Body of pancreas (tissue), 4 donors: Measurements from ENCODE around the gene CDH12.

Source experiments
- POLR2A ChIP-seq, 3 donors: fragments of 450-650 bp; IDR thresholded peaks; one replicate each; pipeline ENCODE4 v1.6.1; 2016; ENCODE audit warnings: antibody characterized with exemption in 3 of 3, mild to moderate bottlenecking in 2 of 3
- TF ChIP-seq, protein P1 (sequence below), 7 experiments: fragments of 450-650 bp in 4 of 7; fragments of 200-600 bp in 3 of 7; sonication (generic) in 3 of 7; IDR thresholded peaks; one replicate each; pipeline ENCODE4 v1.5.1; 2016 to 2019; ENCODE audit warnings: antibody characterized with exemption in 7 of 7

- TF ChIP-seq, protein P1, sequence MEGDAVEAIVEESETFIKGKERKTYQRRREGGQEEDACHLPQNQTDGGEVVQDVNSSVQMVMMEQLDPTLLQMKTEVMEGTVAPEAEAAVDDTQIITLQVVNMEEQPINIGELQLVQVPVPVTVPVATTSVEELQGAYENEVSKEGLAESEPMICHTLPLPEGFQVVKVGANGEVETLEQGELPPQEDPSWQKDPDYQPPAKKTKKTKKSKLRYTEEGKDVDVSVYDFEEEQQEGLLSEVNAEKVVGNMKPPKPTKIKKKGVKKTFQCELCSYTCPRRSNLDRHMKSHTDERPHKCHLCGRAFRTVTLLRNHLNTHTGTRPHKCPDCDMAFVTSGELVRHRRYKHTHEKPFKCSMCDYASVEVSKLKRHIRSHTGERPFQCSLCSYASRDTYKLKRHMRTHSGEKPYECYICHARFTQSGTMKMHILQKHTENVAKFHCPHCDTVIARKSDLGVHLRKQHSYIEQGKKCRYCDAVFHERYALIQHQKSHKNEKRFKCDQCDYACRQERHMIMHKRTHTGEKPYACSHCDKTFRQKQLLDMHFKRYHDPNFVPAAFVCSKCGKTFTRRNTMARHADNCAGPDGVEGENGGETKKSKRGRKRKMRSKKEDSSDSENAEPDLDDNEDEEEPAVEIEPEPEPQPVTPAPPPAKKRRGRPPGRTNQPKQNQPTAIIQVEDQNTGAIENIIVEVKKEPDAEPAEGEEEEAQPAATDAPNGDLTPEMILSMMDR (IDR thresholded peaks at IDR 0.05) = no peak
- no peak for TF ChIP-seq POLR2A (IDR thresholded peaks at IDR 0.05)
These were observed 202.6 kb downstream of the CDH12 start for GRCh38 chr5:22650511-22650910.
